ENCODE results near the gene SPC24. TPM values are rescaled to one million over a fixed set of nuclear protein-coding genes. Genes with fewer than 3 reads are reported as not detected.
"Not testable (repeated sequence)": the region's sequence is repeated elsewhere in the genome, so short reads cannot be mapped to it uniquely, and the experiment has no call there.

Gene SPC24
- total RNA-seq, 3 donors from 2014 or later, result 0.66 to 4.8 (median 2.3) TPM

DNA sequence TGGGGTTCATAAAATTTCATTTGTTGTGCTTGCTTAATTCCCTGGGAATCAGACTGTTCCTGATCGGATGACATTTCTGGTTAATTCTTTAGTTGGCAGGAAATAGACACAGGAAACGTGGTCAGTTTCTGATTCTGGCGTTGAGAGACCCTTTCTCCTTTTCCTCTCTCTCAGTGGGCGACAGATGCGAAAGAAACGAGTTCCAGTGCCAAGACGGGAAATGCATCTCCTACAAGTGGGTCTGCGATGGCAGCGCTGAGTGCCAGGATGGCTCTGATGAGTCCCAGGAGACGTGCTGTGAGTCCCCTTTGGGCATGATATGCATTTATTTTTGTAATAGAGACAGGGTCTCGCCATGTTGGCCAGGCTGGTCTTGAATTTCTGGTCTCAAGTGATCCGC lies 55.5 kb downstream of the SPC24 start:
- no peak overlapping the region for H3K27ac ChIP-seq
- intact Hi-C loops (cut with DNase I; ENCODE audit: low total_unique reads), result no loop called here
- H3K4me3 ChIP-seq, result no peak overlapping the region
- H3K36me3 ChIP-seq, result no peaks in the 10 kb centered on the region
- no peaks in the 10 kb centered on the region for H3K4me1 ChIP-seq
- TF ChIP-seq POLR2AphosphoS5 (IDR thresholded peaks at IDR 0.05) (no peak), POLR2A (IDR thresholded peaks at IDR 0.05) (no peak)
- TF ChIP-seq, protein P1, sequence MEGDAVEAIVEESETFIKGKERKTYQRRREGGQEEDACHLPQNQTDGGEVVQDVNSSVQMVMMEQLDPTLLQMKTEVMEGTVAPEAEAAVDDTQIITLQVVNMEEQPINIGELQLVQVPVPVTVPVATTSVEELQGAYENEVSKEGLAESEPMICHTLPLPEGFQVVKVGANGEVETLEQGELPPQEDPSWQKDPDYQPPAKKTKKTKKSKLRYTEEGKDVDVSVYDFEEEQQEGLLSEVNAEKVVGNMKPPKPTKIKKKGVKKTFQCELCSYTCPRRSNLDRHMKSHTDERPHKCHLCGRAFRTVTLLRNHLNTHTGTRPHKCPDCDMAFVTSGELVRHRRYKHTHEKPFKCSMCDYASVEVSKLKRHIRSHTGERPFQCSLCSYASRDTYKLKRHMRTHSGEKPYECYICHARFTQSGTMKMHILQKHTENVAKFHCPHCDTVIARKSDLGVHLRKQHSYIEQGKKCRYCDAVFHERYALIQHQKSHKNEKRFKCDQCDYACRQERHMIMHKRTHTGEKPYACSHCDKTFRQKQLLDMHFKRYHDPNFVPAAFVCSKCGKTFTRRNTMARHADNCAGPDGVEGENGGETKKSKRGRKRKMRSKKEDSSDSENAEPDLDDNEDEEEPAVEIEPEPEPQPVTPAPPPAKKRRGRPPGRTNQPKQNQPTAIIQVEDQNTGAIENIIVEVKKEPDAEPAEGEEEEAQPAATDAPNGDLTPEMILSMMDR (IDR thresholded peaks at IDR 0.05), result no peak
- no peaks in the 10 kb centered on the region for H3K27me3 ChIP-seq
- DNase-seq (ENCODE audit: low spot score in 2 of 2), result no peak
- H3K9me3 ChIP-seq, result no peaks in the 10 kb centered on the region

DNA sequence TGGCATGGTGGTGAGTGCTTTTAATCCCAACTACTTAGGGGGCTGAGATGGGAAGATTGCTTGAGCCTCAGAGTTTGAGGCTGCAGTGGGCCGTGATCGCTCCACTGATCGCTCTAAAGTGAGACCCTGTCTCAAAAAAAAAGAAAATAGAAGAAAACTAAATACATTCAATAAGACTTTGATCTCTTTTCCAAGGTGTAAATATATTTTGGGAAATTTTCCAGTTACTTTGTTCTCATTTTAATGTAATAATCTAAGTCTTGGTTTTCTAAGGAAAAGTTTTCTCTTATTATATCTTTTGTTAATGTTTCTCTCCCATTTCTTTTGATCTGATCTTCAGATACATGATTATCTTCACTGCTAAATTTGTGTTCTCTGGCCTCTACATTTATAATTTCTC lies 56.7 kb downstream of the SPC24 start:
- Histone ChIP-seq H3K27ac (no peak overlapping the region), H3K4me1 (no peaks in the 10 kb centered on the region), H3K36me3 (no peaks in the 10 kb centered on the region), H3K4me3 (no peak overlapping the region), H3K27me3 (no peaks in the 10 kb centered on the region), H3K9me3 (no peaks in the 10 kb centered on the region)
- DNase-seq (ENCODE audit: low spot score in 2 of 2), result no peak
- TF ChIP-seq, protein P1 (IDR thresholded peaks at IDR 0.05), result no peak
- no peak for TF ChIP-seq POLR2A (IDR thresholded peaks at IDR 0.05)
- TF ChIP-seq POLR2AphosphoS5 (IDR thresholded peaks at IDR 0.05), result no peak
- intact Hi-C loops (cut with DNase I; ENCODE audit: low total_unique reads), result no loop called here

DNA sequence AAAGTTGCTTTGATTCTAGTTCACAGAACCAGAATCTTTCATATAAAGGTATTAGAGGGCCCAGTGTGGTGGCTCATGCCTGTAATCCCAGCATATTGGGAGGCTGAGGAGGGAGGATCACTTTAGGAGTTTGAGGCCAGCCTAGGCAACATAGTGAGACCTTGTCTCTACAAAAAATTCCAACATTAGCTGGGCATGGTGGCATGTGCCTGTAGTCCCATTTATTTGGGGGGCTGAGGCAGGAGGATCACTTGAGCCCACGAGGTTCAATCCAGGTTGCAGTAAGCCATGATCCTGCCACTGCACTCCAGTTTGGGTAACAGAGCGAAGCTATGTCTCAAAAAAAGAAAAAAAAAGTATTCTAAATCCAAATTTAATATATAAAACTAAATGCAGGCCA lies 57.3 kb downstream of the SPC24 start:
- H3K9me3 ChIP-seq, result no peaks in the 10 kb centered on the region
- no peak overlapping the region for H3K4me3 ChIP-seq
- no peak overlapping the region for H3K27ac ChIP-seq
- DNase-seq (ENCODE audit: low spot score in 2 of 2), result no peak
- TF ChIP-seq POLR2AphosphoS5 (IDR thresholded peaks at IDR 0.05), result no peak
- no peaks in the 10 kb centered on the region for H3K27me3 ChIP-seq
- intact Hi-C loops (cut with DNase I; ENCODE audit: low total_unique reads), result no loop called here
- no peaks in the 10 kb centered on the region for H3K36me3 ChIP-seq
- no peaks in the 10 kb centered on the region for H3K4me1 ChIP-seq

DNA sequence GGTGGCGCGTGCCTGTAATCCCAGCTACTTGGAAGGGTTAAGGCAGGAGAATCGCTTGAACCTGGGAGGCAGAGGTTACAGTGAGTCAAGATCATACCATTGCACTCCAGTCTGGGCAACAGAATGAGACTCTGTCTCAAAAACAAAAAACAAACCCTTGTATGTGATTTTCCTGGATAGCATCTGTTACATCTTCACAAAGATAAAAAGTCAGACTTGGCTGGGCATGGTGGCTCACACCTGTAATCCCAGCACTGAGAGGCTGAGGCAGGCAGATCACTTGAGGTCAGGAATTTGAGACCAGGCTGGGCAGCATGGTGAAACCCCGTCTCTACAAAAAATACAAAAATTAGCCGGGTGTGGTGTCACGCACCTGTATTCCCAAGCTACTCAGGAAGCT lies 58.2 kb downstream of the SPC24 start:
- H3K4me1 ChIP-seq; intact Hi-C loops (cut with DNase I; ENCODE audit: low total_unique reads); H3K27me3 ChIP-seq; H3K27ac ChIP-seq; H3K9me3 ChIP-seq; H3K4me3 ChIP-seq; DNase-seq (ENCODE audit: low spot score in 2 of 2); H3K36me3 ChIP-seq: not testable (repeated sequence)

DNA sequence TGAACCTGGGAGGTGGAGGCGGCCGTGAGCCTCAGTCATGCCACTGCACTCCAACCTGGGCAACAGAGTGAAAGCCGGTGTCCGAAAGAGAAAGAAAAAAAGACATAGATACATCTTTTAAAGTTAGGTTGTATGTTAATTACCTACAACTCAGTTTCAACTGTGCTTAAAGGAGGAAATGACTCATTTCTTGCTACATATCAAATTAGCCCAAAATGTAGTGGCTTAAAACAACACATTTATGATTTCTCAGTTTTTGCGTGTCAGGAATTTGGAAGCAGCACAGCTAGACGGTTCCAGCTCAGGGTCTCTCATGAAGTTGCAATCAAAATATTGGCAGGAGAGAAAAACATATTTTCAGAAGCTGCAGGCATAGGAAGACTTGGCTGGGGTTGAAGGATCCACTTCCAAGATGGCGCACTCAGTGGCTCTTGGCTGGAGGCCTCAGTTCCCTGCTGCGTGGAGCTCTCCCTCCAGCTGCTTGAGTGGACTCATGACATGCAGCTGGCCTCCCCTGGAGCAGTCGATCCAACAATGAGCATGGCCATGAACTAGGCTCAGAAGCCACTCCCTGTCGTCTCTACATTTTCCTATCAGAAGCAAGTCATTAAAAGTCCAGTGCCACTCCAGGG lies 59.3 kb downstream of the SPC24 start:
- TF ChIP-seq POLR2AphosphoS5 (IDR thresholded peaks at IDR 0.05) (no peak), POLR2A (IDR thresholded peaks at IDR 0.05) (no peak)
- TF ChIP-seq, protein P1 (IDR thresholded peaks at IDR 0.05), result no peak
- Histone ChIP-seq H3K27ac (peak overlapping the region; percentile 98 to 99), H3K9me3 (no peaks in the 10 kb centered on the region), H3K27me3 (no peaks in the 10 kb centered on the region), H3K36me3 (no peaks in the 10 kb centered on the region), H3K4me1 (no peaks in the 10 kb centered on the region), H3K4me3 (no peak overlapping the region)
- no peak for DNase-seq (ENCODE audit: low spot score in 2 of 2)
- intact Hi-C loops (cut with DNase I; ENCODE audit: low total_unique reads), result no loop called here

Other genes starting within 250 kb of the SPC24 start
- 10 to 100 TPM; 40.3 to 68.6 (median 59.6) TPM for gene YIPF2, start 227.1 kb downstream of the SPC24 start, total RNA-seq
- gene TIMM29, start 227.0 kb downstream of the SPC24 start, total RNA-seq, result 10 to 100 TPM; 21.1 to 31.6 (median 21.6) TPM
- 10 to 100 TPM; 36.8 to 78.3 (median 72.4) TPM for gene SMARCA4, start 194.8 kb downstream of the SPC24 start, total RNA-seq
- 10 to 100 TPM; 12.6 to 47.4 (median 45.6) TPM for gene LDLR, start 66.3 kb downstream of the SPC24 start, total RNA-seq
- 100 to 1,000 TPM; 142 to 477 (median 197) TPM for gene KANK2, start 41.8 kb upstream of the SPC24 start, total RNA-seq
- gene ANGPTL8, start 83.8 kb upstream of the SPC24 start, total RNA-seq, result 10 to 100 TPM in 1 of 3 donors, under 1 TPM in 1, not detected in 1; 0.44 to 17.9 TPM
- 10 to 100 TPM; 20.9 to 59.3 (median 49.6) TPM for gene DOCK6, start 106.7 kb upstream of the SPC24 start, total RNA-seq
- gene TSPAN16, start 140.4 kb upstream of the SPC24 start, total RNA-seq, result not detected
- 10 to 100 TPM; 17.9 to 23.7 (median 22.6) TPM for gene RAB3D, start 183.9 kb upstream of the SPC24 start, total RNA-seq
- gene TMEM205, start 190.5 kb upstream of the SPC24 start, total RNA-seq, result 100 to 1,000 TPM; 216 to 286 (median 243) TPM
- 10 to 100 TPM in 2 of 3 donors, 1 to 10 TPM in 1; 8.6 to 30.2 (median 25.5) TPM for gene CCDC159, start 190.7 kb upstream of the SPC24 start, total RNA-seq
- gene PLPPR2, start 199.7 kb upstream of the SPC24 start, total RNA-seq, result 10 to 100 TPM in 2 of 3 donors, 1 to 10 TPM in 1; 7.7 to 19.0 (median 11.3) TPM
- 1 to 10 TPM; 1.1 to 2.6 (median 2.2) TPM for gene SWSAP1, start 218.9 kb upstream of the SPC24 start, total RNA-seq
- 1 to 10 TPM; 2.9 to 6.2 (median 4.1) TPM for gene EPOR, start 228.5 kb upstream of the SPC24 start, total RNA-seq

Data from breast epithelium (tissue), 4 donors.